ENCODE measurements around the gene UBE2O. TPM values are rescaled to one million over a fixed set of nuclear protein-coding genes. Genes with fewer than 3 reads are reported as not detected.

Gene UBE2O
- total and polyA plus RNA-seq, 8 donors: 10.4 to 19.8 (median 15.9) TPM

DNA sequence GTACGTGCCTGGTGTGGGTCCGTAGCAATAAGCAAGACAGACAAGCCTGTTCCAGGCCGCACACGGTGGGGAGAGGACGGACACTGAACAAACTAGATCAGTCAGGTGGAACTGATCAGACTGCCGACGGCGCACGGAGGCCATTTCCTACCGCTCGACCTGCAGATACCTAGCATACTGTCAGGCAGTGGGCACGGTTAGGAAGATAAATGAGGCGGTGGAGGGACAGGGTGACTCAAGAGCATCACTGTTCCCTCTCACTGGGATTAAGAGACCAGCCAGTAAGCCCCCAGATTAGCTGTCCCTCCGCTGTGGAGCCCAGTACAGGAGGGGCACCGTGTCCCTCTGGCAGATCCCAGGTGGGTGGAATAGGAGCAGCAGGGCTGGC is 19.3 kb upstream of the UBE2O start:
- Histone ChIP-seq H3K9me3 (no peaks in the 10 kb centered on the region), H3K4me1 (no peaks in the 10 kb centered on the region), H3K36me3 (peaks cover 0 to 26% (median 12%) of the 10 kb centered on the region in 3 donors), H3K27ac (no peak overlapping the region), H3K27me3 (no peaks in the 10 kb centered on the region), H3K4me3 (no peak overlapping the region)
- intact Hi-C loops (cut with DNase I): loop anchor here in 1 of 3 donors (5.0 kb wide), 1 partner anchor 35 kb away; no protein-coding TSS in a partner anchor
- DNase-seq (no peak), FAIRE-seq (no peak), ATAC-seq (no peak)
- 92 to 93% methylated on average over 15 of the region's 15 CpGs for WGBS, 2 donors
- TF ChIP-seq, protein P1, sequence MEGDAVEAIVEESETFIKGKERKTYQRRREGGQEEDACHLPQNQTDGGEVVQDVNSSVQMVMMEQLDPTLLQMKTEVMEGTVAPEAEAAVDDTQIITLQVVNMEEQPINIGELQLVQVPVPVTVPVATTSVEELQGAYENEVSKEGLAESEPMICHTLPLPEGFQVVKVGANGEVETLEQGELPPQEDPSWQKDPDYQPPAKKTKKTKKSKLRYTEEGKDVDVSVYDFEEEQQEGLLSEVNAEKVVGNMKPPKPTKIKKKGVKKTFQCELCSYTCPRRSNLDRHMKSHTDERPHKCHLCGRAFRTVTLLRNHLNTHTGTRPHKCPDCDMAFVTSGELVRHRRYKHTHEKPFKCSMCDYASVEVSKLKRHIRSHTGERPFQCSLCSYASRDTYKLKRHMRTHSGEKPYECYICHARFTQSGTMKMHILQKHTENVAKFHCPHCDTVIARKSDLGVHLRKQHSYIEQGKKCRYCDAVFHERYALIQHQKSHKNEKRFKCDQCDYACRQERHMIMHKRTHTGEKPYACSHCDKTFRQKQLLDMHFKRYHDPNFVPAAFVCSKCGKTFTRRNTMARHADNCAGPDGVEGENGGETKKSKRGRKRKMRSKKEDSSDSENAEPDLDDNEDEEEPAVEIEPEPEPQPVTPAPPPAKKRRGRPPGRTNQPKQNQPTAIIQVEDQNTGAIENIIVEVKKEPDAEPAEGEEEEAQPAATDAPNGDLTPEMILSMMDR (IDR thresholded peaks at IDR 0.05): no peak

DNA sequence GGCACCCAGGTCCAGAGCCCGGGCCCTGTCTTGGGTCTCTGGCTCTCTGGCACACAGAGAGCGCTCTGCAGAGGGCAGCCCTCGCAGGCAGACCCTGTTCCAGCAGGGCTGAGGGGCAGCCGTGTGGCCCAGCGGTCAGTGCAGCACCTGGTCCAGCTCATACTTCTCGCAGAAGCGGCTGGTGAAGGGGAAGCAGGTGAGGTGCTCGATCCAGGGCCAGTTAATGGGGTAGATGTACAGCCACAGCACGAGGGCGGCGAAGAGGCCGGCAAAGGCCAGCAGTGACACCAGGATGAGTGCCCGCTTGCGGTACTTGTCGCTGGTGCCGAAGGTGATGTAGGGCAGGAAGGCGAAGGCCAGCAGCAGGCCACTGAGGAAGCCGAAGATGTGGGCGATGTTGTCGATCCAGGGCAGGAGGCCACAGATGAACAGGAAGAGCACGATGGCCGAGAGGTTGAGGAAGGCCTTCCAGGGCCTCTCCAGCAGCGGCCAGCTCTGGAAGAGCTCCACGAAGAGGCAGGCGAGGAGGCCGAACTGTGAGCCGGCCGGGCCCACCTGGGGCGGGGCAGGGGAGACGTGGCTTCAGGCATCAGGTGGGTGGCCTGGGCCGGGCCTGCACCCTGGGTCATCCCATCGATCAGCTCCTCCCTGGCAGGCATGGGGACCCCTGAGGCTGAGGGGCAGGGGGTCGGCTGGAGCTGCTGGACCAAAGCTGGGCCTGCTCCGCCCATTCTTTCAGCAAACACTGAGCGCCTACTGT is 18.7 kb upstream of the UBE2O start:
- H3K4me1 ChIP-seq: no peaks in the 10 kb centered on the region
- H3K27ac ChIP-seq: no peak overlapping the region
- intact Hi-C loops (cut with DNase I): loop anchor here in 1 of 3 donors (5.0 kb wide), 1 partner anchor 36 kb away; no protein-coding TSS in a partner anchor
- no peak overlapping the region for H3K4me3 ChIP-seq
- peaks cover 0 to 26% (median 12%) of the 10 kb centered on the region in 3 donors for H3K36me3 ChIP-seq
- TF ChIP-seq, protein P1 (IDR thresholded peaks at IDR 0.05): no peak
- FAIRE-seq: no peak
- no peak for ATAC-seq
- no peaks in the 10 kb centered on the region for H3K27me3 ChIP-seq
- 91 to 92% methylated on average over 35 of the region's 35 CpGs for WGBS, 2 donors
- no peaks in the 10 kb centered on the region for H3K9me3 ChIP-seq
- peak in 1 of 6 donors; percentile 67 for DNase-seq

DNA sequence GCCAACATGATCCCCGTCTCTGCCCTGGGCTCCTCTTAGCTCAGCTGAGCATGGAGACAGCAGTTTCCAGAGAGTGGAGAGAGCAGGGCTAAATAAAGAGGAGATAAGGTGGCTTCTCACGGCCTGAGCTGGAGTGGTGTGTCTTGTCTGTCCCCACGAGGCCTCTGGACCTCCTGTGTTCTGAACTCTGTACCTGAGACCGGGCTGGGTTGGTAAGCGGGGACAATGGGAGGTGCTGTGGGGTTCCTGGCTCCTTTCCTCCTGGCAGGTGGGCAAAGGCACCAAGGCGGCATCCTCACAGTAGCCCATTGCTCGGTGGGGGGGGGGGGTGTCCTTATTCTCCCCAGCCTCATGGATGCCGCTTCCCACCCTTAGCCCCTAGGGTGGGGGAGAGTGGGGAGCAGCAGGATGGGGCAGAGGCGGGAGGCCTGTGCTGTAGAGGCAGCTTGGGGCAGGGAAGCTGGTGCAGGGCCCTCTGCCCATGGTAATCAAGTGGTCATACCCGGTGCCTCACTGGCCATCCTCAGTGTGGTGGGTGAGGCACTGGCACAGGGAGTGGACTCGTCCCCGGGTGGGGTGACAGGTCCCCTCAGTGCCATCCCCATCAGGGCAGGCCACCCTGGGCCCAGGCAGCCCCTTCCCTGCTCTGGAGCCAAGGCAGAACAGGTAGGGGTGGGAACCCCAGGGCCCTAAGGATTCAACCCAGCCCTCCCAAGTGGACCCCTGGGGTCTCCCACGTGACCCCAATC is 17.2 kb upstream of the UBE2O start:
- TF ChIP-seq, protein P1 (IDR thresholded peaks at IDR 0.05): no peak
- DNase-seq (peak in 1 of 6 donors; percentile 53), FAIRE-seq (no peak), ATAC-seq (no peak)
- intact Hi-C loops (cut with DNase I): loop anchor here in 1 of 3 donors (5.0 kb wide), 1 partner anchor 37 kb away; no protein-coding TSS in a partner anchor
- Histone ChIP-seq H3K27ac (no peak overlapping the region), H3K4me3 (no peak overlapping the region), H3K9me3 (no peaks in the 10 kb centered on the region), H3K4me1 (peaks cover 0 to 3% (median 0%) of the 10 kb centered on the region in 3 donors), H3K36me3 (peaks cover 0 to 26% (median 12%) of the 10 kb centered on the region in 3 donors), H3K27me3 (no peaks in the 10 kb centered on the region)
- 82 to 84% methylated on average over 13 of the region's 13 CpGs for WGBS, 2 donors

DNA sequence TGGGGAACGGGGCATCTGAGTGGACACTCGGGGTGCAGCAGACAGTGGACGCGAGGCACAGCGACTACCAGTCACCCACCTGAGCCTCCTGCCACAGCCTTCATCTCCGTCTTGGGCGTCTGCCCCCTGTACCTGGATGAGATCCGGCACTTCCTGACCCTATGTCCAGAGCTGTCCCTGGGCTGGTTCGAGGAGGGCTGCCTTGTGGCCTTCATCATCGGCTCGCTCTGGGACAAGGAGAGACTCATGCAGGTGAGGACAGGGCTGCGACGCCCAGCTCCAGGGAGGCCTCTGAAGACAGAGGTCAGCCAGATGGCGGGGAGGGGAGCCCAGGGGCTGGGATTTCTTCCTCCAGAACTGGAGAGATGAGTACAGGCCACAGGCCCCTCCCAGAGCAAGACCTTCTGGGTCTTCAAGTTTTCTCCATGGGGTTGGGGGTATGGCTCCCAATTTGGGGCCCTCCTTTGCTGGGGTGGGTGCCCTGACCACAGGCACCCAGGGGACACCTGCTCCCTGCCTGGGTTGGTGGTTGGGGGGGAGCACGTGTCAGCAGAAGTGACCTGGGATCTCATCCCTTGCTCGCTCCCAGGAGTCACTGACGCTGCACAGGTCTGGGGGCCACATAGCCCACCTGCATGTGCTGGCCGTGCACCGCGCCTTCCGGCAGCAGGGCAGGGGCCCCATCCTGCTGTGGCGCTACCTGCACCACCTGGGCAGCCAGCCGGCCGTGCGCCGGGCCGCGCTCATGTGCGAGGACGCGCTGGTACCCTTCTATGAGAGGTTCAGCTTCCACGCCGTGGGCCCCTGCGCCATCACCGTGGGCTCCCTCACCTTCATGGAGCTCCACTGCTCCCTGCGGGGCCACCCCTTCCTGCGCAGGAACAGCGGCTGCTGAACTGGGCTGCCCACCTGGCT is 16.4 kb upstream of the UBE2O start:
- H3K36me3 ChIP-seq: peaks cover 0 to 26% (median 12%) of the 10 kb centered on the region in 3 donors
- ATAC-seq: no peak
- no peak overlapping the region for H3K27ac ChIP-seq
- no peaks in the 10 kb centered on the region for H3K9me3 ChIP-seq
- TF ChIP-seq, protein P1 (IDR thresholded peaks at IDR 0.05): no peak
- peaks cover 0 to 3% (median 0%) of the 10 kb centered on the region in 3 donors for H3K4me1 ChIP-seq
- WGBS, 2 donors: 86 to 89% methylated on average over 38 of the region's 38 CpGs
- no peaks in the 10 kb centered on the region for H3K27me3 ChIP-seq
- no peak for FAIRE-seq
- intact Hi-C loops (cut with DNase I): no loop called here
- DNase-seq: peak in 1 of 6 donors; percentile 54
- H3K4me3 ChIP-seq: no peak overlapping the region
